ENCODE results near the gene DPY19L1.
"Not testable (repeated sequence)": the region's sequence is repeated elsewhere in the genome, so short reads cannot be mapped to it uniquely, and the experiment has no call there.

DNA sequence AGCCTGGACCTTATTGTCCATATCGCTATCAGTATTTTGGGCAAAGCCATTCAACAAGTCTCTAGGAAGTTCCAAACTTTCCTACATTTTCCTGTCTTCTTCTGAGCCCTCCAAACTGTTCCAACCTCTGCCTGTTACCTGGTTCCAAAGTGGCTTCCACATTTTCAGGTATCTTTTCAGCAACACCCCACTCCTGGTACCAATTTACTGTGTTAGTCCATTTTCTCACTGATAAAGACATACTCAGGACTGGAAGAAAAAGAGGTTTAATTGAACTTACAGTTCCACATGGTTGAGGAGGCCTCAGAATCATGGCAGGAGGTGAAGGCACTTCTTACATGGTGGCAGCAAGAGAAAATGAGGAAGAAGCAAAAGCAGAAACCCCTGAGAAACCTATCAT lies 153.4 kb downstream of the DPY19L1 start:
- not testable (repeated sequence) for TF ChIP-seq ZNF70 (CRISPR knock-in tag; IDR thresholded peaks at IDR 0.05); TOX (CRISPR knock-in tag; IDR thresholded peaks at IDR 0.05; ENCODE audit: borderline replicate concordance); CSDC2 (CRISPR knock-in tag; IDR thresholded peaks at IDR 0.05); RARB (CRISPR knock-in tag; IDR thresholded peaks at IDR 0.05); PPARA (CRISPR knock-in tag; IDR thresholded peaks at IDR 0.05; ENCODE audit: borderline replicate concordance); CREB5 (CRISPR knock-in tag; IDR thresholded peaks at IDR 0.05; ENCODE audit: low read depth)
- TF ChIP-seq, protein P1, sequence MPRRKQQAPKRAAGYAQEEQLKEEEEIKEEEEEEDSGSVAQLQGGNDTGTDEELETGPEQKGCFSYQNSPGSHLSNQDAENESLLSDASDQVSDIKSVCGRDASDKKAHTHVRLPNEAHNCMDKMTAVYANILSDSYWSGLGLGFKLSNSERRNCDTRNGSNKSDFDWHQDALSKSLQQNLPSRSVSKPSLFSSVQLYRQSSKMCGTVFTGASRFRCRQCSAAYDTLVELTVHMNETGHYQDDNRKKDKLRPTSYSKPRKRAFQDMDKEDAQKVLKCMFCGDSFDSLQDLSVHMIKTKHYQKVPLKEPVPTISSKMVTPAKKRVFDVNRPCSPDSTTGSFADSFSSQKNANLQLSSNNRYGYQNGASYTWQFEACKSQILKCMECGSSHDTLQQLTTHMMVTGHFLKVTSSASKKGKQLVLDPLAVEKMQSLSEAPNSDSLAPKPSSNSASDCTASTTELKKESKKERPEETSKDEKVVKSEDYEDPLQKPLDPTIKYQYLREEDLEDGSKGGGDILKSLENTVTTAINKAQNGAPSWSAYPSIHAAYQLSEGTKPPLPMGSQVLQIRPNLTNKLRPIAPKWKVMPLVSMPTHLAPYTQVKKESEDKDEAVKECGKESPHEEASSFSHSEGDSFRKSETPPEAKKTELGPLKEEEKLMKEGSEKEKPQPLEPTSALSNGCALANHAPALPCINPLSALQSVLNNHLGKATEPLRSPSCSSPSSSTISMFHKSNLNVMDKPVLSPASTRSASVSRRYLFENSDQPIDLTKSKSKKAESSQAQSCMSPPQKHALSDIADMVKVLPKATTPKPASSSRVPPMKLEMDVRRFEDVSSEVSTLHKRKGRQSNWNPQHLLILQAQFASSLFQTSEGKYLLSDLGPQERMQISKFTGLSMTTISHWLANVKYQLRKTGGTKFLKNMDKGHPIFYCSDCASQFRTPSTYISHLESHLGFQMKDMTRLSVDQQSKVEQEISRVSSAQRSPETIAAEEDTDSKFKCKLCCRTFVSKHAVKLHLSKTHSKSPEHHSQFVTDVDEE (CRISPR knock-in tag; IDR thresholded peaks at IDR 0.05): not testable (repeated sequence)

Data from SK-N-SH treated with all-trans-retinoic acid at 6 μM for 48 hours (cell line).